Tibial nerve (tissue), 4 donors: ENCODE results near the gene SCN5A. TPM values are rescaled to one million over a fixed set of nuclear protein-coding genes. Genes with fewer than 3 reads are reported as not detected.

ENCODE experiments used
- DNase-seq, 2 donors: peaks; one replicate each; pipeline ENCODE4 v3.0.0-alpha.2; 2019; ENCODE audit warnings: low spot score in 2 of 2
- H3K27ac ChIP-seq, 4 donors: fragments of 200-600 bp; sonication (generic) in 3 of 4; one replicate each; pipeline ENCODE4 v1.5.1; 2017 to 2019; ENCODE audit warnings: mild to moderate bottlenecking in 1 of 4
- H3K27me3 ChIP-seq, 2 donors: fragments of 200-600 bp; sonication (generic) in 1 of 2; one replicate each; pipeline versions ENCODE4 v1.5.1 to v1.6.0; 2017 to 2019
- H3K36me3 ChIP-seq, 3 donors: fragments of 200-600 bp; sonication (generic); one replicate each; pipeline ENCODE4 v1.5.1; 2018 to 2019
- H3K4me1 ChIP-seq, 4 donors: fragments of 200-600 bp; sonication (generic) in 3 of 4; one replicate each; pipeline ENCODE4 v1.5.1; 2017 to 2019
- H3K4me3 ChIP-seq, 4 donors: fragments of 200-600 bp; sonication (generic) in 3 of 4; one replicate each; pipeline ENCODE4 v1.5.1; 2017 to 2019; ENCODE audit warnings: mild to moderate bottlenecking in 1 of 4, moderate library complexity in 1 of 4
- H3K9me3 ChIP-seq, 4 donors: fragments of 200-600 bp; sonication (generic) in 3 of 4; one replicate each; pipeline ENCODE4 v1.5.1; 2017 to 2019
- CTCF ChIP-seq, 5 experiments: fragments of 200-600 bp in 3 of 5; fragments of 450-650 bp in 2 of 5; sonication (generic) in 3 of 5; IDR thresholded peaks; one replicate each; pipeline ENCODE4 v1.5.1; 2016 to 2019; ENCODE audit warnings: antibody characterized with exemption in 5 of 5, mild to moderate bottlenecking in 3 of 5, moderate library complexity in 2 of 5
- EP300 ChIP-seq, 2 donors: sonication (generic); formaldehyde crosslinking; IDR thresholded peaks; one replicate each; pipeline ENCODE4 v1.6.1; 2017; ENCODE audit warnings: antibody characterized with exemption in 2 of 2, mild to moderate bottlenecking in 1 of 2
- POLR2A ChIP-seq, 2 donors: fragments of 450-650 bp; IDR thresholded peaks; one replicate each; pipeline ENCODE4 v1.6.1; 2017; ENCODE audit warnings: antibody characterized with exemption in 2 of 2, mild to moderate bottlenecking in 2 of 2, moderate library complexity in 2 of 2
- WGBS, 2 donors: methylation state at CpG; one replicate each; pipeline ENCODE4 v1.1.5; 2018; 5-methylcytosine and 5-hydroxymethylcytosine counted together
- total RNA-seq, 4 donors: library from RNA; depleted of rRNA; stranded (reverse); fragments of >200 nt; gene quantifications; one replicate each; pipeline ENCODE4 v1.1.0, GENCODE V29; 2016

Gene SCN5A
- total RNA-seq, 4 donors from 2014 or later = 0.44 to 2.7 (median 1.8) TPM

GRCh38 chr3:38583688-38584087 is 65.8 kb downstream of the SCN5A start:
- peaks cover 0 to 23% (median 0%) of the 10 kb centered on the region in 3 donors for H3K36me3 ChIP-seq
- 84 to 88% methylated on average over 6 of the region's 6 CpGs for WGBS, 2 donors
- no peaks in the 10 kb centered on the region for H3K27me3 ChIP-seq
- no peak for DNase-seq
- H3K4me1 ChIP-seq = peaks cover 0 to 5% (median 0%) of the 10 kb centered on the region in 4 donors
- H3K9me3 ChIP-seq = no peaks in the 10 kb centered on the region
- no peak overlapping the region for H3K27ac ChIP-seq
- no peak overlapping the region for H3K4me3 ChIP-seq
- TF ChIP-seq EP300 (IDR thresholded peaks at IDR 0.05) = no peak
- no peak for TF ChIP-seq CTCF (IDR thresholded peaks at IDR 0.05)
- TF ChIP-seq POLR2A (IDR thresholded peaks at IDR 0.05) = no peak

GRCh38 chr3:38582941-38583645 is 66.4 kb downstream of the SCN5A start:
- Histone ChIP-seq H3K9me3 (no peaks in the 10 kb centered on the region), H3K27me3 (no peaks in the 10 kb centered on the region), H3K4me1 (peaks cover 0 to 5% (median 0%) of the 10 kb centered on the region in 4 donors), H3K4me3 (no peak overlapping the region), H3K36me3 (peaks cover 0 to 19% (median 0%) of the 10 kb centered on the region in 3 donors), H3K27ac (no peak overlapping the region)
- no peak for TF ChIP-seq EP300 (IDR thresholded peaks at IDR 0.05)
- no peak for TF ChIP-seq CTCF (IDR thresholded peaks at IDR 0.05)
- TF ChIP-seq POLR2A (IDR thresholded peaks at IDR 0.05) = no peak
- 27 to 28% methylated on average over 8 of the region's 8 CpGs for WGBS, 2 donors
- no peak for DNase-seq

GRCh38 chr3:38582316-38582715 is 67.2 kb downstream of the SCN5A start:
- WGBS, 2 donors = 75 to 77% methylated on average over 6 of the region's 6 CpGs
- Histone ChIP-seq H3K4me1 (peaks cover 0 to 5% (median 0%) of the 10 kb centered on the region in 4 donors), H3K9me3 (no peaks in the 10 kb centered on the region), H3K36me3 (peaks cover 0 to 19% (median 0%) of the 10 kb centered on the region in 3 donors), H3K4me3 (no peak overlapping the region), H3K27ac (no peak overlapping the region), H3K27me3 (no peaks in the 10 kb centered on the region)
- TF ChIP-seq EP300 (IDR thresholded peaks at IDR 0.05) = no peak
- no peak for TF ChIP-seq CTCF (IDR thresholded peaks at IDR 0.05)
- TF ChIP-seq POLR2A (IDR thresholded peaks at IDR 0.05) = no peak
- DNase-seq = no peak

GRCh38 chr3:38581774-38582173 is 67.7 kb downstream of the SCN5A start:
- DNase-seq = no peak
- 83 to 86% methylated on average over 2 of the region's 2 CpGs for WGBS, 2 donors
- H3K36me3 ChIP-seq = peaks cover 0 to 20% (median 0%) of the 10 kb centered on the region in 3 donors

More at GRCh38 chr3:38581774-38582173, 67.7 kb downstream of the SCN5A start:
- TF ChIP-seq CTCF (IDR thresholded peaks at IDR 0.05) = no peak
- no peak for TF ChIP-seq EP300 (IDR thresholded peaks at IDR 0.05)
- TF ChIP-seq POLR2A (IDR thresholded peaks at IDR 0.05) = no peak
- Histone ChIP-seq H3K4me3 (no peak overlapping the region), H3K27me3 (no peaks in the 10 kb centered on the region), H3K4me1 (peaks cover 0 to 5% (median 0%) of the 10 kb centered on the region in 4 donors), H3K9me3 (no peaks in the 10 kb centered on the region), H3K27ac (no peak overlapping the region)
